HG03469 (cell line): Measurements from ENCODE around the gene LRRC14B.

Source experiments
- ATAC-seq: cut with Tn5 transposase; IDR thresholded peaks from one replicate; pipeline ENCODE4 v1.9.1; 2021; ENCODE audit warnings: mild to moderate bottlenecking, moderate library complexity, moderate number of reproducible peaks; ENCODE audit not compliant: unreplicated experiment

LRRC14B gene

DNA sequence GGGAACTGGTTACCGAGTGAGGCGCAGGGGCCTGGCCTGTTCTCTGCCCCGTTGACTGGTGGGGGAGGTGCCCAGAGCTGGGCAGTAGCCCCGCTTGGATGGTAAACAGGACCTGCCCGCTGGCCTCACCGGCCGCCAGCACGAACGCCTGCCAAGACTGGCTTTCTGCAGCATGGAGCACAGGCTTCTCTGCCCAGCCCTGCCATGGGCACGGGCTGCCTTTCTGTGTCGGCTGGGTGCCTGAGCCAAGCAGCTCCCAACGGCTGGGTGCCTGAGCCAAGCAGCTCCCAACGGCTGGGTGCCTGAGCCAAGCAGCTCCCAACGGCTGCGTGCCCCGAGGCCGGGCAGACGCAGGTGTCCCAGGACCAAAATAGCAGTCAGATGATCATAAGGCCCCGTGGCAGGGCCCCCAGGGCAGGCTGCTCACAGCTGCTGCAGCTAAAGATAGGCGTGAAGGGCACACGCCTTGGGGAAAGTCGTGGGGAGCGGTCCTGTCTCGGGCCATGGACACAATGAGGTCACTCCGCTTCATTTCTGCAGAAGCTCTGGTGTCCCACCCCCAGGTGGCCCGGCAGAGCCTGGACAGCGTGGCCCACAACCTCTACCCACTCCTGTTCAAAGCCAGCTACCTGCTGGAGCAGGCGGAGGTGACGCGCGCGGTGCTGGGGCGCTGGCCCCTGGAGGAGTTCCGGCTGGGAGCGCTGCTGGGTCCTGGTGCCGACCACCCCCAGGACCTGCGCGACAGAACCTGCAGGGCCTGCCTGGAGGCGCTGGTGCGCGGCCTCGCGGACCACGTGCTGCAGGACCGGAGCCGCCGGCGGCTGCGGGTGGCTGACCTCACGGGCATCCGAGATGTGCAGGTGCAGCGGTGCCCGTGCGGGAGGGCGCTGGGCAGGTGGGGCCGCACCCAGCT is at the start of gene LRRC14B:
Gene LRRC14B (plus strand): TSS at position 460 of the 913 bp plus-strand sequence. CDS start 44 bp downstream, at position 504.
- ATAC-seq: no peak

DNA sequence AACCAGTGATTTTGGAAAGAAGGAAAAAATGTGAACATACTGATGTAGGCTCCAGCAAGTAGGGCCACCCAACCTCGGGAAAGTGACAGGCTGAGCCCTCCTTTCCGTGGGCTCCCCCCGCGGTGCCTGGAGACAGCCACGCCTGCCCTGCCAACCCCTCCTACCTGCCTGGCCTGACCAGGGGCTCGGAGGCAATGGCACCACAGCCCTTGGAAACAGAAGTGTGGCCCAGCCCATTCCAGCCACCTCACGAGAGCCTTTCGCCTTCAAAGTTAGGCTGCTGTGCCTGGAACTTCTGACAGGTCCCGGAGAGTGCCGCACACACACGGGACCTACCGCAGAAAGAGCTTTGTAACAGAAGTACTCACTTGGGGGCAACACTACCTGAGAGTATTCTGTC is 49.5 kb upstream of the LRRC14B start:
- no peak for ATAC-seq

DNA sequence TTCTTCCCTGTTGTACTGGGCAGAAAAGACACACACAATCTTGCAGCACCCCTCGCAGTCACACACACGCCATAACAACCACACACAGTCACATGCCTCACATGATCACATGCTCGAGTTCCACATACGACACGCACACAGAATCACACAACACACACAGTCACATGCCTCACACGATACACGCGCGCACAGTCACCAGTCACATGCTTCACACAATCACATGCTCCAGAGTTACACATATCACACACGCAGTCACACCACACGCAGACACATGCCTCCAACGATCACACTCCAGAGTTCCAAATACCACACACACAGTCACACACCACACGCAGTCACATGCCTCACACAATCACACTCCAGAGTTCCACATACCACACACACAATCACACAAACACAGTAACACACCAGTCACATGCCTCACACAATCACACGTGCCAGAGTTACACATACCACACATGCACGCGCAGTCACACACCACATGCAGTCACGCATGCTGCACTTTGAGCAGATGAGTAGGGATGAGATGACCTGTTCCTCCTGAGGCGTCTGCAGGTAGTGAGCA is 49.0 kb upstream of the LRRC14B start:
- ATAC-seq: no peak

DNA sequence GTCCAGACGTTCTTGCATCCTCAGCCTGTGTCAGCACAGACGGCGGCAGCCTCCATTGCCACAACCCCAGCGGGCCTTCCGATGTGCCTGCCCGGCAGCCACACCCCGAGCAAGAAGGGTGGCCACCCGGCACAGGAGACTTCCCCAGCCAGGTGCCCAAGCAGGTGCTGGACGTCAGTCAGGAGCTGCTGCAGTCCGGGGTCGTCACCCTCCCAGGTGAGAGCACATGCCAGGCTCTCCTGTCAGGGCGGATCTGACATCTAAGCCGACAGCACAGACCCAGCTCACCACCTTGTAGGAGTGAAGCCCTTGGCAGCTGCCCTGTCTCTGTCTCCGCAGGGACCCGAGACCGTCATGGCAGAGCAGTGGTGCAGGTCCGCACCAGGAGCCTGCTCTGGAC is 48.3 kb upstream of the LRRC14B start:
- ATAC-seq: no peak

DNA sequence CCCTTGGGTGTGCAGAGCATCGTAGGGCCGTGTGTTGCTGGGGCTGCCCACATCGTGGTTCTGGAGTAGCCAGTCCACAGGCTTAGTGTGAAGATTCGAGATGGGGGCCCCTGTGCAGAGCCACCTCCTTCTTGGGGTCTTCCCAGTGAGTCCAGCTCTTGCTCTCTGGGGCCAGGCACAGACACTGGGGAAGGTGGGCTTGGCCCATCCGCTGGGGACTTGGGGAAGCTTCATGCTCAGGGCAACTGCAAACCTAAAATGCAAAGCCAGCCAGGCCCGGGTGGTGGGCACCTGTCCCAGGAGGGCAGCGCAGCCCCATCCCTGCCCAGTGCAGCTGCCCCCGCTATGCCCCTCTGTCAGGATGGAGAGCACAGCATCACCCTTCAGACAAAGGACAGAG is 46.4 kb upstream of the LRRC14B start:
- ATAC-seq: no peak

DNA sequence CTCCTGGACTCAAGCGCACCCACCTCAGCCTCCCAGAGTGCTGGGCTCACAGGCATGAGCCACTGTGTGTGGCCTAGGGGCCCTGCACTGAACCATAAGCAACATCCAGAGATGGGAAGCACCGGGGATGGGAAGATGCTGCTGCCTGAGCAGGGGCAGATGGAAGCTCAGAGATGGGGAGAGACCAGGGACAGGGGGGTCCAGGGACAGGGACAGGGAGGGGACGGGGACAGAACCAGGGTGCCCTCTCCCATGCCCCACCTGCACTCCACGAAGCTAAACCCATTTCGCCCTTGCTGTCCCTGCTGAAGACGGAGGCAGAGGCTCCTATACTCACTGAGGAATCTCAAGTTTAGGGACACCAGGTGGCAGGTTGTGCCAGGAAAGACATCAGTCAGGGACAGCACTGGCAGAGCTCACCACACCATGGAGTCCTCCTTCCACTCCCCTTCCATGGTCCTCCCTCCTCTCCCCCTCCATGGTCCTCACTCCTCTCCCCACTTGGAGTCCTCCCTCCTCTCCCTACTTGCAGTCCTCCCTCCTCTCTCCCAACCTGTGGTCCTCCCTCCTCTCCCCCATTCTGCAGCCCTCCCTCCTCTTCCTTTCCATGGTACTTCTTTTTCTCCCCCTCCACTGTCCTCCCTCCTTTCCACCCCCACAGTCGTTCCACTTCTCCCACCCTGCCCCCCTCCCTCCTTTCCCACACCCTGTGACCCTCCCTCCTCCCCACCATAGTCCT is 45.5 kb upstream of the LRRC14B start:
- ATAC-seq: no peak

DNA sequence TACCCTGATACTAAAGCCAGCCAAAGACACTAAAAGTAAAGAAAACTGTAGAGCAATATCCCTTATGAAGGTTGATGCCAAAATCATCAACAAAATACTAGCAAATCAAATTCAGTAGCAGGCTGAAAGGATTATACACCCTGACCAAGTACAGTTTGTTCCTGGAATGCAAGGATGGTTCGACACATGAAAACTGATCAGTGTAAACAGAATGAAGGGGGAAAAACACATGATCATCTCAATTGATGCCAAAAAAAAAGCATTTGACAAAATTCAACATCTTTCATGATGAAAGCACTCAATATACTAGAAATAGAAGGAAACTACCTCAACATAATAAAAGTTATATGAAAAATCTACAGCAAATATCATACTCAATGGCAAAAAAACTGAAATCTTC is 43.5 kb upstream of the LRRC14B start:
- no peak for ATAC-seq

DNA sequence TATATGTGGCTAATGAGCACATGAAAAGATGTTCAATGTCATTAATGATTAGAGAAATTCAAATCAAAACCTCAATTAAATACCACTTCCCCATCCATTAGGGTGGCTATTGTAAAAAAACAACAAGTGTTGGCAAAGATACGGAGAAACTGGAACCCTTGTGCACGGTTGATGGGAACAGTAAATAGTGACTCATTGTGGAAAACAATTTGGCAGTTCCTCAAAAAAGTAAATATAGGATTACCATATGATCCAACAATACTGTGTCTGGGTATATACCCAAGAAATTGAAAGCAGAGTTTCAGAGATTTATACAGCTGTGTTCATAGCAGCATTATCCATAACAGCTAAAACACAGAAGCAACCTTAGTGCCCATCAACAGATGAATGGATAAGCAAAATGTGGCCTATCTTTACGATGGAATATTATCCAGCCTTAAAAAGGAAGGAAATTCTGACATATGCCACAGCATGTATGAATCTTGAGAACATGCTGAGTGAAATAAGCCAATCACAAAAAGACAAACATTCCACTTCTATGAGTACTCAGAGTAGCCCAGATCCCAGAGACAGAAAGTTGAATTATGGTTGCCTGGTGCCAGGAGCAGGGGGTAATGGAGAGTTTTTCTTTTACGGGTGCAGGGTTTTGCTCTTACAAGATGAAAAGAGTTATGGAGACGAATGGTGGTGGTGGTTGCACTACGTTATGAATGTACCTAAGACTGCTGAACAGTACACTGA is 41.4 kb upstream of the LRRC14B start:
- ATAC-seq: no peak

DNA sequence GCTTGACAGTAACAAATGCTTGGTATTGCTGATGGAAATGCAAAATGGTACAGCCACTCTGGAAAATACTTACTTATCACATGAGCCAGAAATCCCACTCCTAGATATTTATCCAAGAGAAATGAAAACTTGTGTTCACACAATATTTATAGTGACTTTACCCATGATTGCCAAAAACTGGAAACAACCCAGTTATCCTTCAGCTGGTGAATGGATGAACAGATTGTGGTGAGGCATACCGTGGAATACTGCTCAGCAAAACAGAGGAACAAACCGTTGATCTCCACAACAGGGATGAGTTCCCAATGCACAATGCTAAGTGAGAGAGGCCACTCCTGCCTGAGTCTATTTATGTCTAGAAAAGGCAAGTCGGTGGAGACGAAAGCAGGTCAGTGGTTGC is 40.5 kb upstream of the LRRC14B start:
- no peak for ATAC-seq

DNA sequence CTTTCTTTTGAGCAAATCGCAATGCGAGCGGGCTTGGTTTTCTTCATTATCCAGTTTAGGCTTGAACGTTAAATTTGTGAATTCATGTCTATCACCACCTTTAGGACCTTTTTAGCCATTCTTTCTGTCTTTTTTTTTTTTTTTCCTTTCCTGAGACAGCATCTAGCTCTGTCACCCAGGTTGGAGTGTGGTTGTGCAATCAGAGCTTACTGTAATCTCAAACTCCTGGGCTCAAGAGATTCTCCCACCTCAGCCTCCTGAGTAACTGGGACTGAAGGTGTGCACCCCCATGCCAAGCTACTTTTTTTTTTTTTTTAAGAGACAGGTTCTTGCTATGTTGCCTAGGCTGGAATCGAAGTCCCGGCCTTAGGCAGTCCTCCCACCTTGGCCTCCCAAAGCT is 39.2 kb upstream of the LRRC14B start:
- ATAC-seq: no peak

DNA sequence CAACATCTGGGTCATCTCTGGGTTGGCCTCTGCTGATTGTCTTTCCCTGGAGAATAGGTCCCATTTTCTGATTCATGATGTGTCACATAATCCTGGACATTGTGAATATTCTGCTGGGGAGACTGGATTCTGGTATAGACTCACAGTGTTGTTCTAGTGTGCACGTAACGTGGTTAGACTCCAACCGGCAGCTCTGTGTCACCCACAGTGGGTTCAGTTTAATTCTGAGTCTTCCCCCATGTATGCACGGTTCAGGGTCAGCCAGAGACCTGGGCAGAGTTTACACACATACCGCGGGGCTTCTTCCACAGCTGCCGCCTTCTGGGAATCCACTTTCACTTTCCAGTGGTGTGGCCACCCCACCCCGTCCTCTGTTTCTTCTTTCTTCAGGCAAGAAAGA is 38.0 kb upstream of the LRRC14B start:
- ATAC-seq: no peak

DNA sequence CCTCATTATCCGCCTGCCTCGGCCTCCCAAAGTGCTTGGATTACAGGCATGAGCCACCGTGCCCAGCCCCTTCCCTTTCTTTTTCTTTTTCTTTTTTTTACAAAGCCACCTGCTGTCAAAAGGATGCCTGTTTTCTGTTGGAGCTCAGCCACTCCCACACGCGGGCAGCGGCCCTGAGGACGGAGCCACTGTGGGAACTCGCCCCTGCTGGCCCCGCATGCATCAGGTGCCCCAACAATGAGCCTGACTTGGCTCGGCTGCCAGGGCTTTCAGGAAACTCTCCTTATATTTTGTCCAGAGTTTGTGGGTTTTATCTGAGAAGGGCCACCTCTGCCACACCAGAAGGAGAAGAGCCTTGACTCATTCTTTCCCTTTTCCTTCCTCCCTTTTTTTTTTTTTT is 37.1 kb upstream of the LRRC14B start:
- no peak for ATAC-seq

DNA sequence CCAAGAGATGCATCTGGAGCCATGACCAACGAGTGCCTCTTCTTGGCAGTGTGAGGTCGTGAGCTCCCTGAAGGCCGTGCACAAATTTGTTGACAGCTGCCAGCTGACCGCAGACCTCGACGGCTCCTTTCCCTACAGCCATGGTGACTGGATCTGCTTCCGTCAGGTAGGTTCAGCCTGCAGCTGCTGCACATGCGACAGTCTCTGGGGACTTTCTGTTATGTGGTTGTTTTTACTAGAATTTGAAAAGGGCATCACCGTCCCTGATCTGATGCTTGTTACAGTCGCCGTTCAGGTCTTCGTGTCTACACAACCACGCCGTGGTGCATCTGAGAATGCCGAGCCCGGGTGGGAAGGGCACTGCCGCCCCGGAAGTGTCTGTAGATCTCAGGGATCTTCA is 36.5 kb upstream of the LRRC14B start:
- no peak for ATAC-seq

DNA sequence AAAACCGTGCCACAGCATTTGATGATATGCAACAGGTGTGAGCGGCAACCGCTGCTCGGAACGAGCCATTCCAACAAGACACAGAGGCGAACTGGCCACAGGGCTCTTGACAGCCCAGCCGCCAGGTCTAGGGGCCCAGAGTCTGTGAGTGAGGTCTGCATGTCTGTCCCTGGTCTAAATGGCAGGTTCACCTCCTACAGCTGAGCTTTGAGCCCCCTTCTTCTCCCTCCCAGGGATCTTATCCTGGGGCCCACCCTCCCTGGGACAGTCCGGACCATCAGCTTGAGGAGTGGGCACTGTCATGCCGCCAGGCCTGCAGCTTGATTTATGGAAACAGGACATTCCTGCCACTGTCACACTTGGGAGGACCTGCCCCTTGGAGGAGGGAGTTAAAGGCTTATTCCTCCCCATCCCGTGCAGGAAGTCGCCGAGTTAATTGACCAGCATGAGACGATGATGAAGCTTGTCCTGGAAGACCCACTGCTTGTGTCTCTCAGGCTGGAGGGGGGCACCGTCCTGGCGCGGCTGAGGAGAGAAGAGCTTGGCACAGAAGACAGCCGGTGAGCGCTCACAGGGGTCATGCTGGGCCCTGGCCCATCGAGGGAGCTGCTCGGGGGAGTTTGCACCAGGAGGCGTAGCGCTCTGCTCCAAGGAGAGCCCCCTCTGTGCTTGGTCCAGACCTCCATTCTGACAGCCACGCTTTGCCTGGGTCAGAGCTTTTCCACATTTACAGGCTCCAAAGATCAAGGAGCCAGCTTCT is 35.5 kb upstream of the LRRC14B start:
- ATAC-seq: no peak

DNA sequence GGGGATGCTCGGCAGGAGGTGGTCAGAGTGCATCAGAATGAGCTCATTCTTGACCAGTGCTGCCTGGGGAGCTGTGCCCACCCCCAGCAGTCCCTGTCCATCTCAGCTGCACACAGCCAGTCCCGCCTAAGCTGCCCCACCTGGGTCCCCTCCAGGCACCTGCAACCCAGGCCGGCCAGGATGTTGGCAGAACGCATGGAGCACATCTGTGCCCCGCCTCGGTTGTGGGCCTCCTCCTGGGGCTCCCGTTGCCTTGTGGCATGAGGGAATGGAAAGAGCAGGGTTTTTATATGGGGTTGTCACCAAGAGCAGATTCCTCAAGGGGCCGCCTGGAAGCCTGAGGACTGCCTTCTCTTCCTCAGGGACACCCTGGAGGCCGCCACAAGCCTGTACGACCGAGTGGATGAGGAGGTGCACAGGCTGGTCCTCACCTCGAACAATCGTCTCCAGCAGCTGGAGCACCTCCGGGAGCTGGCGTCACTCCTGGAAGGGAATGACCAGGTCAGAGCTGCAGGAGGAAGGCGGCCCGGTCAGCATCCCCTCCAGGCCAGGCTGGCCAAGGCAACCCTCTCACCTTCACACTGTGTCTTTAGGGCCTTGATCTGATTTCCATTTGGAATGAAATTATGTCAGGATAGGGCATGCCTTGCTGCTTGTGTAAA is 34.8 kb upstream of the LRRC14B start:
- no peak for ATAC-seq

DNA sequence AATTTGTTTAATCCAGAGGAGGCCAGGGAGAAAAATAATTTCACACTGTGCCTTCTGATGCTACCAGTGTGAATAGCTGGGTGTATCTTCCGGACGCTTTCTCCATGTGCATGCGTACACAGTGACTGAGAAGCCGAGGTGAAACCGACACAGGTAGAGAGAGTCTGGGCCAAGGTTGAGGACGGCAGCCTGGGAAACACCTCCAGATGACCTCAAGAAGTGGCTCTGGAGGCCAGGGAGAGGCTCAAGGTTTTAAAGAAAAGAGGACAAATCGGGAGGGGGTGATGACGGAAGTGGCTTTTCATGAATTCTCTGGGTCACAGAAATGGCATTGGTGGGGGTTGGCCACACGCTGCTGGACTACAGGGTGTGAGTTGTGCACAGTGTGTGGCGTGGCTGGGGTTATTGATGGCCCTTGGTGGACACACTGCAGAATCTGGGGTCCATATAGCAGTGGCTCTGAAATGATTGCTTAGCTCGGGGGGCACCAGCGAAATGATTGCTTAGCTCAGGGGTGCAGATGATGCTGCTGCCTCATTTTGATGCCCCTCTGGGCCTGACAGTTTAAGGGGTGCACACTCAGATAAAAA is 34.1 kb upstream of the LRRC14B start:
- no peak for ATAC-seq

DNA sequence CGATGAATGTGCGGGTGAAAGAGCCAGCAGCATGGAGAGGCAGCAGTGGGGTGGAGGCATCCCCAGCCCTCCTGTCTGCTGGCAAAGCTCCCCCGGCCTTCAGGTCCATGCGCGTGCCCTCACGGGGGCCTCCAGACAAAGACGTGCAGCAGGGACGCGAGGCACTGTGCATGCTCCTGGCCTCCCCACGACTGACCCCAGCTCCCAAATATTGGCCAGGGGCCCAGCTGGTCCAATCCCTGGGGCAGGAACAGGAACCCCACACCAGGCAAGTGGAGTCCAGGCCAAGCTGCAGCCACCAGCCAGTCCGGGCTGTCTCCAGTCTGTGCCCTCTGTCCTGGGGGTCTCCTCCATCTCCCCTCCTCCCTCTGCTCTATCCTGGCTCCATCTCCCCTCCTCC is 33.5 kb upstream of the LRRC14B start:
- no peak for ATAC-seq

DNA sequence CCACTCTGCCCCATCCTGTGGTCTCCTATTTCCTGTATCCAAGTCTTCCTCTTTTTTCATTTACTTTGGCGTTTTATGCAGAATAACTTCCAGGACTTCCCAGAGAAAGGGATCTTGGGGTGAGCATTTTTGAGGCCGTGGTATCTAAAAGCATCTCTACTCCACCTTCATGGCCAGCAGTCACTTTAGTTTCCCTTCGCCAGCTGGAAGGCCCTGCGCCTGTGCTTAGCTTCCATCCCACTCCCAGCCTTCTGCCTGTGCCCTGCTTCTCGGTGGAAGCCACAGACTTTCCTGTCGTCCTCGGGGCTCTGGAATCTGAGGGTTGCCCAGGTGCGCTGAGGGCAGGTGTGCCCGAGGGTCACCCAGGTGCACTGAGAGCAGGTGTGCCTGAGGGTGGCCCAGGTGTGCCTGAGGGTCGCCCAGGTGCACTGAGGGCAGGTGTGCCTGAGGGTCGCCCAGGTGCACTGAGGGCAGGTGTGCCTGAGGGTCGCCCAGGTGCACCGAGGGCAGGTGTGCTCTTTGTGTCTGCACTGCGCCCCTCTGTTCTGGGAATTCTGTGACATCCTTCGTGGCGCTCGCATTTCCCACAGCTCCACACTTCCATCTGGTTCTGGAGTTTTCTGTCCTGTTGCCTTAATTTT is 32.4 kb upstream of the LRRC14B start:
- no peak for ATAC-seq
